IMR-90 (cell line): Measurements from ENCODE around the gene TACC2.

Experiments
- CEBPB ChIP-seq: IDR thresholded peaks from 2 replicates; pipeline ENCODE4 v1.6.1; 2012; ENCODE audit warnings: low read depth, low read length, improper control_type of control experiment
- POLR2A ChIP-seq: IDR thresholded peaks from 2 replicates; pipeline ENCODE4 v1.6.1; 2012; ENCODE audit warnings: mild to moderate bottlenecking, low read depth, low read length
- RAD21 ChIP-seq: IDR thresholded peaks from 2 replicates; pipeline ENCODE4 v1.6.1; 2012; ENCODE audit warnings: low read length, improper control_type of control experiment

DNA sequence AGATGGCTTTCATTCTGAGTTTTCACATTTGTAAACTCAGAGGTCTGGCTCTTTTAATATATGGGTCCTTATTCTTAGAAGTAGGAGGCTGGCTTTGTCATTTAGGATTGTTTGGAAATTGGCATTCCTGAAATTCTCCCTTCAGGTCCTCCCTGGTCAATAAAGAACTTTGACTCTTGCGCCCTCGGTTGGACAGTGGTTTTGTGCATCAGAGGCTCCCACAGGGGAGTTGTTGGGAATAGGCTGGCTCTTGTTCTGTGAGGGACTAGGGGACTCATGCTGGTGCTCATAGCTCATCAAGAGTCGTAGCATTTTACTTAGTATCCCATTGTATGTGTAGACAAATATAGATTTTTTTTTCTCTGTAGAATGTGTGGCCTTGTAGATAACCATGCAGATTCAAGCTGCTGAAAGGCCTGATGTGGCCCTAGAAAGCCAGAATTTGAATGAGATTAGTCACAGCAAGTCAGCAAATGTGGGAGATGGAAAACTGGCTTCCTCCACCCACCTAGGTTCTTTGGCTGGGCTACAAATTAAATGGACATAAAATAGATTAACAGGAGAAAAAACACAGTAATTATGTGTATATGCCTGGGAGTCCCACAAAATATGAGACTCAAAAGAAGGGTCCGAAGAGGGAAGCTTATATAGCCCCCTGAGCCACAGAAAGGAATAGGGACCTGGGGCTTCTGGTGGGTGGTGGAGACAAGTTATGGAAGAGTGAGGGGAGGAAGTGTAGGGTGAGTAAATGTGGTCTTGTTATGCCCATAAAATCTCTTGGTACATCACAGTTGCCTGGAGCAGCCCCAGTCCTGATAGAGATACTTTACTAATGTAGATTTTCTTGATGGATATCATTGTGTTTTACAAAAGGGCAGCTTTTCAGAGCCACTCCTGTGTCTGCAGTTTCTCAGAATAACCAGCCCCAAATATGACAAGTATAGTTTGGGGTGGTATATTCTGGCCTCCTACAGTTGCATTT is 187.6 kb downstream of the TACC2 start:
- no peak for TF ChIP-seq CEBPB
- no peak for TF ChIP-seq RAD21
- no peak for TF ChIP-seq POLR2A
